BLaER1 (cell line): Measurements from ENCODE around the gene ZNF766.

ENCODE experiments used
- H3K27ac ChIP-seq: shearing (Covaris generic); formaldehyde crosslinking; 2 replicates; pipeline ENCODE4 v1.8.1; 2022
- H3K27me3 ChIP-seq: shearing (Covaris generic); formaldehyde crosslinking; 2 replicates; pipeline ENCODE4 v1.8.1; 2022
- H3K36me3 ChIP-seq: shearing (Covaris generic); formaldehyde crosslinking; 2 replicates; pipeline ENCODE4 v1.8.1; 2022
- H3K4me1 ChIP-seq: shearing (Covaris generic); formaldehyde crosslinking; 2 replicates; pipeline ENCODE4 v1.8.1; 2022
- H3K4me2 ChIP-seq: shearing (Covaris generic); formaldehyde crosslinking; 2 replicates; pipeline ENCODE4 v1.8.1; 2022
- H3K4me3 ChIP-seq: shearing (Covaris generic); formaldehyde crosslinking; 2 replicates; pipeline ENCODE4 v1.8.1; 2022
- H3K9ac ChIP-seq: shearing (Covaris generic); formaldehyde crosslinking; 2 replicates; pipeline ENCODE4 v1.8.1; 2022
- H3K9me3 ChIP-seq: shearing (Covaris generic); formaldehyde crosslinking; 2 replicates; pipeline ENCODE4 v1.8.1; 2022
- H4K20me1 ChIP-seq: shearing (Covaris generic); formaldehyde crosslinking; 2 replicates; pipeline ENCODE4 v1.8.1; 2022
- Cebpa-rat ChIP-seq: shearing (Covaris generic); IDR thresholded peaks from 2 replicates; pipeline ENCODE4 v1.8.1; 2022

The ZNF766 gene

GRCh38 chr19:52269338-52270261 is at the start of gene ZNF766:
ZNF766 (plus strand) TSS chr19:52269587; CDS start chr19:52269614, 27 bp downstream.
- peaks cover 8% of the 10 kb centered on the region; the same call in 1 of the 2 replicates for H4K20me1 ChIP-seq
- peaks cover 48% of the 10 kb centered on the region for H3K9me3 ChIP-seq
- H3K27me3 ChIP-seq, result no peaks in the 10 kb centered on the region
- H3K36me3 ChIP-seq, result peaks cover 39% of the 10 kb centered on the region
- H3K4me1 ChIP-seq, result peaks cover 17% of the 10 kb centered on the region
- peak within 1 kb of the TSS; percentile 100 for H3K27ac ChIP-seq
- peak within 1 kb of the TSS; percentile 100 for H3K9ac ChIP-seq
- peak; percentile 96 for TF ChIP-seq Cebpa-rat
- H3K4me3 ChIP-seq, result peak within 1 kb of the TSS; percentile 99
- peak within 1 kb of the TSS; percentile 92 for H3K4me2 ChIP-seq

GRCh38 chr19:52219611-52220010 is 49.8 kb upstream of the ZNF766 start:
- TF ChIP-seq Cebpa-rat, result no peak
- Histone ChIP-seq H3K4me2 (no peak overlapping the region), H3K27ac (no peak overlapping the region), H3K9me3 (no peaks in the 10 kb centered on the region), H4K20me1 (peaks cover 41% of the 10 kb centered on the region; the same call in 1 of the 2 replicates), H3K27me3 (no peaks in the 10 kb centered on the region), H3K4me3 (no peak overlapping the region), H3K9ac (no peak overlapping the region), H3K36me3 (peaks cover 100% of the 10 kb centered on the region), H3K4me1 (no peaks in the 10 kb centered on the region)

DNA sequence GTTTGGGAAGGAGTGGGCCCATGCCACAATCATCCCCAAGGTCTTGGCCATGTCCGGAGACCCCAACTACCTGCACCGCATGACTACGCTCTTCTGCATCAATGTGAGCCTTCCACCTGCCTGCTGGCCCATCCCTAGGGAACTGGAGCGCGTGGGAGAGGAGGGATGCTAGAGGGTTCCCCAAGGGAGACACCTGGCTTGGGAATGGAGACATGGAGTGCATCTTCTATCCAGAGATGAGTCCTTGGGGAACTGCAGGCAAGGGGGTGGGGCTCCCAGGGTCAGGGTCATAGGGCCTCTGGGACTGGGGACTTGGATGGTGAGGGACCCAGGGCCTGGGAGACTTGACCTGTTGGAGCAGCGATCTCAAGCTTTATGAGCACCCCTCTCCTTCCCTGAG is 48.4 kb upstream of the ZNF766 start:
- TF ChIP-seq Cebpa-rat, result no peak
- Histone ChIP-seq H3K9ac (no peak overlapping the region), H3K4me3 (no peak overlapping the region), H3K9me3 (no peaks in the 10 kb centered on the region), H3K27me3 (no peaks in the 10 kb centered on the region), H3K4me2 (no peak overlapping the region), H3K36me3 (peaks cover 100% of the 10 kb centered on the region), H3K27ac (no peak overlapping the region), H4K20me1 (peaks cover 35% of the 10 kb centered on the region; the same call in 1 of the 2 replicates), H3K4me1 (no peaks in the 10 kb centered on the region)

- no peaks in the 10 kb centered on the region for H3K27me3 ChIP-seq
- no peak overlapping the region for H3K4me3 ChIP-seq
- TF ChIP-seq Cebpa-rat, result no peak
- H3K4me2 ChIP-seq, result no peak overlapping the region
- no peak overlapping the region for H3K27ac ChIP-seq
- H3K9me3 ChIP-seq, result no peaks in the 10 kb centered on the region
- no peaks in the 10 kb centered on the region for H3K4me1 ChIP-seq
- H3K9ac ChIP-seq, result no peak overlapping the region
- H3K36me3 ChIP-seq, result peaks cover 100% of the 10 kb centered on the region
- peaks cover 31% of the 10 kb centered on the region; the same call in 1 of the 2 replicates for H4K20me1 ChIP-seq
Measured at GRCh38 chr19:52221831-52222375, 47.5 kb upstream of the ZNF766 start.

DNA sequence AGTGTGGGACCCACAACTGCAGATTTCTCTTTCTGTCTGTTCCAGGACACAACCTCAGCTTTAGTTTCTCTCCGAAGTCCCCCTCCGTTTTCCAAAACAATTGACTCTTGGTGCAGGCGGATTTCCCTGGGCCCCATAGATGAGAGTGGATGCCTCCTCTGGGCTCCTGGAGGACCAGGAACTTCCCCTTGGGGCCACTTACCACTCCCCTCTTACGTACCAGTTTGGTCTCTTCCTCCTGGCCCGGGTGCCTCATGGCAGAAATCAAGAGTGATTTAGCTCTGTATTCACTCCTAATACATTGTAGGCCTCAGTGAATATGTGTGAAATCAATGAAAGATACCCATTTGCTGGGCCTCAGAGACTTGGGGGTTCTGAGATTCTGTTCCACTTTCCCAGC is 45.2 kb upstream of the ZNF766 start:
- H3K36me3 ChIP-seq, result peaks cover 100% of the 10 kb centered on the region

DNA sequence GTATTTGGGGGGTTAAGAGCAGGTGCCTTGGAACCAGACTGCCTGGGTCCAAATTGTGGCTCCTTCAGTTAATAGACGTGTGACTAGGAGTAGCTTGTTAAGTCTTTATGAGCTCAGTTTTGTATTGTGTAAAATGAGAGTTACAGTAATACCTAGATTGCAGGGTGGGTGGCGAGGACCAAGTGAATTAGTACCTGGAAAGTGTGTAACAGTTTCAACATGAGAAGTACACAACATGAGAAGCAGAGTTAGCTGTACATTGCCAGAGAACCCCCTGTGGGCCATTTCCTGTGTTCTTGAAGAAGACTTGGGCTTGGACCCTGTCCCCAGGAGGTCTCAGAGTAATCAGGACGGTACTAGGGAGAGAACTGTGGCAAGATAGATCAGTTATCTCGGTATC is 42.7 kb upstream of the ZNF766 start:
- H3K27ac ChIP-seq, result no peak overlapping the region
- peaks cover 16% of the 10 kb centered on the region; the same call in 1 of the 2 replicates for H4K20me1 ChIP-seq
- peaks cover 98% of the 10 kb centered on the region for H3K36me3 ChIP-seq
- H3K9ac ChIP-seq, result no peak overlapping the region
- H3K9me3 ChIP-seq, result no peaks in the 10 kb centered on the region
- H3K4me1 ChIP-seq, result no peaks in the 10 kb centered on the region
- TF ChIP-seq Cebpa-rat, result no peak
- H3K4me2 ChIP-seq, result no peak overlapping the region
- no peak overlapping the region for H3K4me3 ChIP-seq
- no peaks in the 10 kb centered on the region for H3K27me3 ChIP-seq

More for the DNA sequence above, 45.2 kb upstream of the ZNF766 start:
- no peaks in the 10 kb centered on the region for H3K27me3 ChIP-seq
- H3K4me3 ChIP-seq, result no peak overlapping the region
- H3K27ac ChIP-seq, result no peak overlapping the region
- no peak overlapping the region for H3K9ac ChIP-seq
- no peak for TF ChIP-seq Cebpa-rat
- no peaks in the 10 kb centered on the region for H3K9me3 ChIP-seq
- H3K4me2 ChIP-seq, result no peak overlapping the region
- H4K20me1 ChIP-seq, result peaks cover 21% of the 10 kb centered on the region; the same call in 1 of the 2 replicates
- H3K4me1 ChIP-seq, result no peaks in the 10 kb centered on the region

DNA sequence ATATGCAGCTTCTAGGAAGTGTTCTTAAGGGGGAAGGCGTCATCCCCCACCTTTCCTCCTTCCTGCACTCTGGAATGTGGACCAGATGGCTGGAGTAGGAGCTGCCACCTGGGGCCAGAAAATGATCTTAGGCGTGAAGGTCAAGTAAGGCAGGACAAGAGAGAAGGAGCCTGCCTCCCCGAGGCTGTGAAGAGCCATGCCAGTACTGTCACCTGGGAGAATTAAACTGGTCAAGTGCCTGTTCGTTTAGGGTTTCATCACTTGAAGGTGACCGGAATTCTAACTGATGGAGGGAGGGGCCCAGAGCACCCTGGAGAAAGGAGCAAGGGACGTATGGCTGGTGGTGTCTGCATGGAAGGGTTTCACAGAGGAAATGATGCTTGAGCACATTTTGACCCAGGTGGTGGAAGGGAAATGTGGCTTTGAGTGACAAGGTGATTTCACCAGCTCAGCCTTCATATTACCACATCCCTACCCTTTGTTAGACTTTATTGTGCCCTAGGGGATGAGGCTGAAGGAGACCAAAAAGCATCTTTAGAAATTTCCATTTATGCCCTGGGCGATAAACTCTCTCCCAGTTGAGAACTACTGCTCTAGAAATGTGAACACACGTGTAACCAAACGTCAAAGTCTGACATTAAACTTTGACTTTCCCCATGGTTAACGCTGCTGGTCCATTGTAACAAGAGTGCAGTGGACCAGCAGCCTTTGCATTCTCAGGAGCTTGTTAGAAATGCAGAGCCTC is 42.0 kb upstream of the ZNF766 start:
- no peaks in the 10 kb centered on the region for H3K4me1 ChIP-seq
- no peak for TF ChIP-seq Cebpa-rat
- no peak overlapping the region for H3K9ac ChIP-seq
- no peaks in the 10 kb centered on the region for H3K27me3 ChIP-seq
- no peak overlapping the region for H3K4me3 ChIP-seq
- H4K20me1 ChIP-seq, result peaks cover 16% of the 10 kb centered on the region; the same call in 1 of the 2 replicates
- H3K9me3 ChIP-seq, result no peaks in the 10 kb centered on the region
- no peak overlapping the region for H3K4me2 ChIP-seq
- peaks cover 94% of the 10 kb centered on the region for H3K36me3 ChIP-seq
- no peak overlapping the region for H3K27ac ChIP-seq

DNA sequence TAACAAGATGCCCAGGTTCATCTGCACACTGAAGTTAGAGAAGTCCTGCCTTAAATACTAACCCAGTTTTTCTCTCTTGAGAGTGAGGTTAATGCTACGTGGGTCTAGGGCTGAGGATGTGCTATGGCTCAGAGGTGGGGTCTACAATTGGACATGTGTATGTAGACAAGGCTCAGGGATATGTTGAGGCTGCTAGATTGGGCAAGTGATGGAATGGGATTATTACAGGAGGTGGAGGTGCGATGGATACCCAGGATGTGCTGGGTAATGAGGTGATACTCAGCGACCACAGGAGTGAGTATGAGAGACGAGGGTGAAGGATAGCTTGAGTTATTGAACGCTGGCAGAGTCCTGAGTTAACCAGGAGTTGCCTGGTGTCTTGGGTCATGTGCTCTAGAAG is 41.4 kb upstream of the ZNF766 start:
- no peaks in the 10 kb centered on the region for H3K9me3 ChIP-seq
- no peak overlapping the region for H3K9ac ChIP-seq
- H3K4me3 ChIP-seq, result no peak overlapping the region
- no peak overlapping the region for H3K4me2 ChIP-seq
- H3K36me3 ChIP-seq, result peaks cover 88% of the 10 kb centered on the region
- H4K20me1 ChIP-seq, result peaks cover 16% of the 10 kb centered on the region; the same call in 1 of the 2 replicates
- H3K4me1 ChIP-seq, result no peaks in the 10 kb centered on the region
- no peak for TF ChIP-seq Cebpa-rat
- H3K27ac ChIP-seq, result no peak overlapping the region
- H3K27me3 ChIP-seq, result no peaks in the 10 kb centered on the region

DNA sequence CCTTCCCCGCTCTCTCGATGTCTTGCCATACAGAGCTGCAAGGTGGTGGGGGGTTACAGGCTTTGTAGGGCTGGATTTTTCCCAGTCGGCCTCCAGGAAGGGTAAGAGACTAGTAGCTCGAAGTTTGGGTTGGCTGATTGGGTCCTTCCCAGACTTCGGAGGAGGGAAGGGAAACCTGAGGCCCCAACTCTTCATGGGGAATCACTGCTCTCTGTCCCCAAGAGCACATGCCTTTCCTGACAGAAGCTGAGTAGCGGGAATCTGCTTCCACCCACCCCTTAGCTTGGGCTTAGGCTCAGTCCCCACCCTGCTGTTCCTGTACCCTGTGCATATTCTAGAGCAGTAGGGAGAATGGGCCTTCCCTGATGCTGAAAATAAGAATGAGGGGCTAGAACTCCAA is 39.9 kb upstream of the ZNF766 start:
- no peaks in the 10 kb centered on the region for H3K9me3 ChIP-seq
- H3K27ac ChIP-seq, result no peak overlapping the region
- no peak overlapping the region for H3K9ac ChIP-seq
- TF ChIP-seq Cebpa-rat, result no peak
- no peaks in the 10 kb centered on the region for H3K27me3 ChIP-seq
- no peak overlapping the region for H3K4me2 ChIP-seq
- peaks cover 73% of the 10 kb centered on the region for H3K36me3 ChIP-seq
- H4K20me1 ChIP-seq, result peaks cover 12% of the 10 kb centered on the region; the same call in 1 of the 2 replicates
- H3K4me1 ChIP-seq, result no peaks in the 10 kb centered on the region
- no peak overlapping the region for H3K4me3 ChIP-seq
